ENCODE measurements around the gene STRN4. TPM values are rescaled to one million over a fixed set of nuclear protein-coding genes. Genes with fewer than 3 reads are reported as not detected.
A peak's percentile ranks its signal among the peaks of the same experiment; 100 is the strongest.

Gene STRN4
- total RNA-seq, 4 donors from 2014 or later, result 55.1 to 109 (median 81.8) TPM

- Histone ChIP-seq H3K27ac (peak within 1 kb of the TSS; percentile 91 to 92), H3K4me1 (peaks cover 0 to 18% of the 10 kb centered on the region in 2 donors), H3K9me3 (no peaks in the 10 kb centered on the region), H3K4me3 (peak within 1 kb of the TSS; percentile 65 to 74), H3K27me3 (no peaks in the 10 kb centered on the region), H3K36me3 (no peaks in the 10 kb centered on the region)
- intact Hi-C loops (cut with DNase I; ENCODE audit: low total_unique reads), result loop anchor here (10.0 kb wide), 1 partner anchor 56 kb away; no protein-coding TSS in a partner anchor
- no peak for TF ChIP-seq CTCF (IDR thresholded peaks at IDR 0.05)
- peak; percentile 93 to 96 for TF ChIP-seq POLR2A (IDR thresholded peaks at IDR 0.05)
- DNase-seq, result peak; percentile 99
Measured at GRCh38 chr19:46788262-46788967, 42.2 kb upstream of the STRN4 start, which contains the start of gene SLC1A5. Gene SLC1A5, minus strand, starts transcription at chr19:46788594. Its CDS starts 629 bp downstream, at chr19:46787965.

GRCh38 chr19:46787331-46788261, 41.3 kb upstream of the STRN4 start:
- peak overlapping the region; percentile 65 to 74 for H3K4me3 ChIP-seq
- H3K4me1 ChIP-seq, result peaks cover 0 to 18% of the 10 kb centered on the region in 2 donors
- peak overlapping the region; percentile 91 to 92 for H3K27ac ChIP-seq
- H3K36me3 ChIP-seq, result no peaks in the 10 kb centered on the region
- peak; percentile 62 to 70 for DNase-seq
- H3K27me3 ChIP-seq, result no peaks in the 10 kb centered on the region
- TF ChIP-seq CTCF (IDR thresholded peaks at IDR 0.05) (no peak), POLR2A (IDR thresholded peaks at IDR 0.05) (no peak)
- H3K9me3 ChIP-seq, result no peaks in the 10 kb centered on the region
- intact Hi-C loops (cut with DNase I; ENCODE audit: low total_unique reads), result loop anchor here (10.0 kb wide), 1 partner anchor 57 kb away; no protein-coding TSS in a partner anchor

GRCh38 chr19:46787040-46787330, 40.7 kb upstream of the STRN4 start:
- peak overlapping the region; percentile 65 to 74 for H3K4me3 ChIP-seq
- TF ChIP-seq CTCF (IDR thresholded peaks at IDR 0.05) (no peak), POLR2A (IDR thresholded peaks at IDR 0.05) (no peak)
- intact Hi-C loops (cut with DNase I; ENCODE audit: low total_unique reads), result loop anchor here (10.0 kb wide), 1 partner anchor 58 kb away; no protein-coding TSS in a partner anchor
- no peaks in the 10 kb centered on the region for H3K27me3 ChIP-seq
- no peak for DNase-seq
- peaks cover 0 to 18% of the 10 kb centered on the region in 2 donors for H3K4me1 ChIP-seq
- H3K9me3 ChIP-seq, result no peaks in the 10 kb centered on the region
- peak overlapping the region; percentile 91 to 92 for H3K27ac ChIP-seq
- H3K36me3 ChIP-seq, result no peaks in the 10 kb centered on the region

- H3K4me3 ChIP-seq, result peak overlapping the region; percentile 65 to 74
- peak; percentile 70 to 76 for DNase-seq
- H3K4me1 ChIP-seq, result peaks cover 0 to 18% of the 10 kb centered on the region in 2 donors
- no peak for TF ChIP-seq CTCF (IDR thresholded peaks at IDR 0.05)
- TF ChIP-seq POLR2A (IDR thresholded peaks at IDR 0.05), result peak in 1 of 2 donors; percentile 17
- H3K36me3 ChIP-seq, result no peaks in the 10 kb centered on the region
- H3K27me3 ChIP-seq, result no peaks in the 10 kb centered on the region
- intact Hi-C loops (cut with DNase I; ENCODE audit: low total_unique reads), result loop anchor here (10.0 kb wide), 1 partner anchor 58 kb away; no protein-coding TSS in a partner anchor
- H3K27ac ChIP-seq, result peak overlapping the region; percentile 91 to 92
- no peaks in the 10 kb centered on the region for H3K9me3 ChIP-seq
Measured at GRCh38 chr19:46786236-46787039, 40.2 kb upstream of the STRN4 start.

Data from uterus (tissue), 4 donors.